CD4-positive, alpha-beta T cell (primary cell): ENCODE data around the gene KDM4B. TPM values are rescaled to one million over a fixed set of nuclear protein-coding genes. Genes with fewer than 3 reads are reported as not detected.

Experiments used
- ATAC-seq: fragments of 200-7000 bp; cut with Tn5 transposase; one replicate; pipeline ENCODE4 v1.10.0; 2022; ENCODE audit warnings: mild to moderate bottlenecking; ENCODE audit not compliant: poor library complexity
- CTCF ChIA-PET: fragments of 350-600 bp; sonication (Branson Sonifier 250); formaldehyde crosslinking; loops from one replicate; lab custom pipeline; 2021; ENCODE audit warnings: antibody characterized with exemption, inconsistent platforms; lab: Charles Lee
- POLR2A ChIA-PET: fragments of 350-600 bp; sonication (Branson Sonifier 250); formaldehyde crosslinking; loops from one replicate; lab custom pipeline; 2021; ENCODE audit warnings: antibody characterized with exemption, inconsistent platforms; lab: Charles Lee
- DNase-seq, 14 experiments: peaks; one replicate each; pipeline ENCODE4 v3.0.0-alpha.2; 2013 to 2020; ENCODE audit warnings: mixed read lengths in 2 of 14
- H3K27ac ChIP-seq, 2 donors: one replicate each; pipeline versions ENCODE4 v1.5.1 to v1.7.0; 2013; ENCODE audit warnings: low read length in 2 of 2, low read depth in 1 of 2, mild to moderate bottlenecking in 1 of 2
- H3K27me3 ChIP-seq, 2 experiments: 1 replicate in 1 of 2; 2 replicates in 1 of 2; pipeline versions ENCODE4 v1.6.1 to v1.7.0; 2013; ENCODE audit warnings: low read length in 2 of 2, control low read depth in 1 of 2, mild to moderate bottlenecking in 1 of 2, moderate library complexity in 1 of 2; ENCODE audit not compliant: insufficient read depth in 2 of 2, control insufficient read depth in 1 of 2
- H3K36me3 ChIP-seq: one replicate; pipeline ENCODE4 v1.6.1; 2013; ENCODE audit warnings: low read length, control low read depth; ENCODE audit not compliant: insufficient read depth
- H3K4me1 ChIP-seq: one replicate; pipeline ENCODE4 v1.6.1; 2013; ENCODE audit warnings: low read length, control low read depth; ENCODE audit not compliant: insufficient read depth
- H3K4me3 ChIP-seq: one replicate; pipeline ENCODE4 v1.5.1; 2013; ENCODE audit warnings: mild to moderate bottlenecking, low read length, moderate library complexity
- H3K9me3 ChIP-seq, 2 experiments: 1 replicate in 1 of 2; 2 replicates in 1 of 2; pipeline versions ENCODE4 v1.6.1 to v1.7.0; 2013; ENCODE audit warnings: low read length in 2 of 2, mild to moderate bottlenecking in 2 of 2, control low read depth in 1 of 2, moderate library complexity in 1 of 2; ENCODE audit not compliant: control insufficient read depth in 1 of 2, insufficient read depth in 1 of 2
- H3K27ac Mint-ChIP-seq: one replicate; pipeline ENCODE4 v1.8.0; 2020; ENCODE audit warnings: mixed read lengths
- H3K27me3 Mint-ChIP-seq: one replicate; pipeline ENCODE4 v1.8.0; 2021; ENCODE audit warnings: mixed read lengths
- H3K36me3 Mint-ChIP-seq: one replicate; pipeline ENCODE4 v1.8.0; 2021; ENCODE audit warnings: low read depth, mixed read lengths
- H3K4me1 Mint-ChIP-seq: one replicate; pipeline ENCODE4 v1.8.0; 2021; ENCODE audit warnings: low read depth, mixed read lengths
- H3K4me3 Mint-ChIP-seq: one replicate; pipeline ENCODE4 v1.8.0; 2020; ENCODE audit warnings: mild to moderate bottlenecking, mixed read lengths
- H3K9me3 Mint-ChIP-seq: one replicate; pipeline ENCODE4 v1.8.0; 2020; ENCODE audit warnings: mixed read lengths
- intact Hi-C, 2 experiments: fragments of 100-400 bp; cut with DNase I in 1 of 2; cut with micrococcal nuclease in 1 of 2; formaldehyde crosslinking; loops; one replicate each; pipeline versions ENCODE4 v1.15.1 to v1.9.0; 2023 to 2025; cut with DNase I, micrococcal nuclease
- total RNA-seq, 174 experiments: library from RNA in 2 of 174; stranded (reverse) in 2 of 174; gene quantifications; one replicate each; pipeline ENCODE4 v1.2.3 and lab custom pipeline; 2021 to 2026
- TF ChIP-seq, protein P1 (sequence below): fragments of 200-600 bp; IDR thresholded peaks from one replicate; pipeline ENCODE4 v1.8.0; 2022; ENCODE audit warnings: antibody characterized with exemption, mild to moderate bottlenecking

KDM4B gene
- total RNA-seq, 2 experiments from 2014 or later: 41.8 to 42.5 TPM

DNA sequence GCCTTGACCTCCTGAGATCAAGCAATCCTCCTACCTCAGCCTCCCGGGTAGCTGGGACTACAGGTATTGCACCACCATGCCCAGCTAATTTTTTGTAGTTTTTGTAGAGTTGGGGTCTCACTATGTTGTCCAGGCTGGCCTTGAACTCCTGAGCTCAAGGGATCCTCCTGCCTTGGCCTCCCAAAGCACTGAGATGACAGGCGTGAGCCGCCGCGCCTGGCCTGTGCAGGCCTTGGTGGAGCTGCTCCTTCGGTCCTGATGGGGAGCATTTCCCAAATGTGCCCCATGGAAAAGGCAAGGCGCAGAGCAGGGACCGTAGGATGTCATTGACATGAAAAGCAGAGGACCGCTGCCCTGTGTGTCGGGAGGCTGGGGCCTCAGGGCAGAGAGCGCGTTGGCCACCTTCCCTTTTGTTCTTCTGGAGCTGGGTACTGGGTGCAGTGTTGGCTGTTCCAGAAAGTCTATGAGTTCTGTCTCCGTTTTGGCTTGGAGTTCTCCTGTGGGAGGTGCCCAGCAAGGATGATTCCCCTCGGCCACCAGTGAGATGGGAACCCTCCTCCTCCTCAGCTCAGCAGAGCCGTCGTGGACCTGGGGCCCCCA is 128.5 kb downstream of the KDM4B start:
- H3K27ac Mint-ChIP-seq: no peak overlapping the region
- ATAC-seq: no peak
- Histone ChIP-seq H3K27ac (no peak overlapping the region), H3K27me3 (no peaks in the 10 kb centered on the region), H3K4me3 (no peak overlapping the region), H3K9me3 (peaks cover 20 to 49% of the 10 kb centered on the region in 2 experiments), H3K36me3 (peaks cover 22% of the 10 kb centered on the region), H3K4me1 (no peaks in the 10 kb centered on the region)
- no peak for DNase-seq
- H3K4me3 Mint-ChIP-seq: no peak overlapping the region
- H3K4me1 Mint-ChIP-seq: no peaks in the 10 kb centered on the region
- intact Hi-C loops: no loop called here
- H3K36me3 Mint-ChIP-seq: peaks cover 53% of the 10 kb centered on the region
- TF ChIP-seq, protein P1, sequence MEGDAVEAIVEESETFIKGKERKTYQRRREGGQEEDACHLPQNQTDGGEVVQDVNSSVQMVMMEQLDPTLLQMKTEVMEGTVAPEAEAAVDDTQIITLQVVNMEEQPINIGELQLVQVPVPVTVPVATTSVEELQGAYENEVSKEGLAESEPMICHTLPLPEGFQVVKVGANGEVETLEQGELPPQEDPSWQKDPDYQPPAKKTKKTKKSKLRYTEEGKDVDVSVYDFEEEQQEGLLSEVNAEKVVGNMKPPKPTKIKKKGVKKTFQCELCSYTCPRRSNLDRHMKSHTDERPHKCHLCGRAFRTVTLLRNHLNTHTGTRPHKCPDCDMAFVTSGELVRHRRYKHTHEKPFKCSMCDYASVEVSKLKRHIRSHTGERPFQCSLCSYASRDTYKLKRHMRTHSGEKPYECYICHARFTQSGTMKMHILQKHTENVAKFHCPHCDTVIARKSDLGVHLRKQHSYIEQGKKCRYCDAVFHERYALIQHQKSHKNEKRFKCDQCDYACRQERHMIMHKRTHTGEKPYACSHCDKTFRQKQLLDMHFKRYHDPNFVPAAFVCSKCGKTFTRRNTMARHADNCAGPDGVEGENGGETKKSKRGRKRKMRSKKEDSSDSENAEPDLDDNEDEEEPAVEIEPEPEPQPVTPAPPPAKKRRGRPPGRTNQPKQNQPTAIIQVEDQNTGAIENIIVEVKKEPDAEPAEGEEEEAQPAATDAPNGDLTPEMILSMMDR: no peak
- ChIA-PET POLR2A (no interaction called here), CTCF (no interaction called here)
- no peaks in the 10 kb centered on the region for H3K27me3 Mint-ChIP-seq
- peaks cover 3% of the 10 kb centered on the region for H3K9me3 Mint-ChIP-seq

DNA sequence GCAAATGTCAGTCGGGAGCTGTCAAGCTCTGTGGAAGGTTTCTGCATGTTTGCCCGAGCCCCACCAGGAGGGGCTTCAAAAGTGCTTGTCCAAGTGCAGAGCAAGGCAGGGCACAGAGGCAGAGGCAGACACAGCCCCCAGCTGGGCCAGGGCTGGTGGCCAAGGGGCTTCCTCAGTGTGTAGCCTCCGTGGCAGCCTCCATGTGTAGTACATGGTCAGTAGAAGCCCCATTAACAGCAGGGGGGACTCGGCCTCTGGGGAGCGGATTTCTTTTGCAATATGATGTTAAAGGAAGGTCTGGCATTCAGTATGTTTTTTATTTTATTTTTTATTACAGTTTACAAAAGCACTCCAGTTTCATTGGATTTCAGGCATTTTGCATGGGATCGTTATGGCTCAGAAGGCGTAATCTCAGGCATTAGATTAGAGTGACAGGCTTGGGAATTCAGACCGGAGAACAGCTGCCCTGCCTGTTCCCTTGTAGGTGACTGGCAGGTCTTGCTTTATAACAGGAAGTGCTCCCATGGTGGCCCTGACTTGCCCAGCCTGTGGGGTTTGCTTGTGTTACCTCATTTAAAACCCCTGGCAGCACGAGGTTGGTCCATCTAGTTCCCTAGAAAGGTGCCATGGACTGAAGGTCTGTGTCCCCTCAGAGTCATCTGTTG is 129.2 kb downstream of the KDM4B start:
- Histone ChIP-seq H3K4me3 (no peak overlapping the region), H3K9me3 (peaks cover 20 to 49% of the 10 kb centered on the region in 2 experiments), H3K36me3 (peaks cover 22% of the 10 kb centered on the region), H3K4me1 (no peaks in the 10 kb centered on the region), H3K27ac (no peak overlapping the region), H3K27me3 (no peaks in the 10 kb centered on the region)
- ATAC-seq (no peak), DNase-seq (no peak)
- Mint-ChIP-seq H3K27me3 (no peaks in the 10 kb centered on the region), H3K36me3 (peaks cover 53% of the 10 kb centered on the region), H3K4me3 (no peak overlapping the region), H3K4me1 (no peaks in the 10 kb centered on the region), H3K27ac (no peak overlapping the region), H3K9me3 (peaks cover 3% of the 10 kb centered on the region)
- intact Hi-C loops: no loop called here
- ChIA-PET CTCF (no interaction called here), POLR2A (no interaction called here)
- TF ChIP-seq, protein P1: no peak

DNA sequence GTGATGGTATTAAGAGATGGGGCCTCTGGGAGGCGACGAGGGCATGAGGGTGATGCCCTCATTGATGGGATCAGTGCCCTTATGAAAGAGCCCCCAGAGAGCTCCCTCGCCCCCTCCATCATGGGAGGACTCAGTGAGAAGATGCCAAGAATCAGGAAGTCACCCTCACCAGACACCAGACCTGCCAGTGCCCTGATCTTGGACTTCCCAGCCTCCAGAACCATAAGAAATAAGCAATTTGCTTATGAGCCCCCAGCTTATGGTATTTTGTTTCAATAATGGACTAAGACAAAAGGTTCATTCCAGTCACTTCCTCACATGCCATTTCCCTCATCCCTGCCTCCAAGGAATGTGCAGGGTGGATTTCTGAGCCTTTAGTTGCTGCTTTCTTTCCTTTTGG is 129.7 kb downstream of the KDM4B start:
- Mint-ChIP-seq H3K4me3 (no peak overlapping the region), H3K4me1 (no peaks in the 10 kb centered on the region), H3K9me3 (peaks cover 3% of the 10 kb centered on the region), H3K36me3 (peaks cover 53% of the 10 kb centered on the region), H3K27ac (no peak overlapping the region), H3K27me3 (no peaks in the 10 kb centered on the region)
- no peak for ATAC-seq
- POLR2A ChIA-PET: no interaction called here
- Histone ChIP-seq H3K4me1 (no peaks in the 10 kb centered on the region), H3K4me3 (no peak overlapping the region), H3K36me3 (peaks cover 22% of the 10 kb centered on the region), H3K9me3 (peaks cover 20 to 49% of the 10 kb centered on the region in 2 experiments), H3K27me3 (no peaks in the 10 kb centered on the region), H3K27ac (no peak overlapping the region)
- CTCF ChIA-PET: no interaction called here
- intact Hi-C loops: no loop called here
- DNase-seq: no peak
- TF ChIP-seq, protein P1: no peak
